CD14-positive monocyte (primary cell): Measurements from ENCODE around the gene C1QL1. TPM values are rescaled to one million over a fixed set of nuclear protein-coding genes. Genes with fewer than 3 reads are reported as not detected.

Experiments used
- DNase-seq, 3 donors: peaks; one replicate each; pipeline ENCODE4 v3.0.0-alpha.2; 2011 to 2022
- H2AFZ ChIP-seq: 2 replicates; pipeline ENCODE4 v1.6.0; 2012; ENCODE audit warnings: mild to moderate bottlenecking, low read depth, low read length, inconsistent platforms; ENCODE audit not compliant: insufficient read depth, poor library complexity, severe bottlenecking
- H3K27ac ChIP-seq, 2 donors: 1 replicate in 1 of 2; 2 replicates in 1 of 2; pipeline ENCODE4 v1.5.1; 2012 to 2013; ENCODE audit warnings: low read length in 2 of 2, control low read depth in 1 of 2, inconsistent platforms in 1 of 2, low read depth in 1 of 2, mild to moderate bottlenecking in 1 of 2
- H3K27me3 ChIP-seq, 2 donors: one replicate each; pipeline versions ENCODE4 v1.6.0 to v1.6.1; 2011 to 2013; ENCODE audit warnings: low read length in 2 of 2; ENCODE audit not compliant: control insufficient read depth in 2 of 2, insufficient read depth in 2 of 2
- H3K36me3 ChIP-seq, 2 donors: replicated peaks in 1 of 2; 1 replicate in 1 of 2; 2 replicates in 1 of 2; pipeline versions ENCODE4 v1.5.1 to v1.6.1; 2012 to 2013; ENCODE audit warnings: low read length in 2 of 2, control low read depth in 1 of 2, inconsistent platforms in 1 of 2, mild to moderate bottlenecking in 1 of 2; ENCODE audit not compliant: insufficient read depth in 2 of 2, control insufficient read depth in 1 of 2
- H3K4me1 ChIP-seq, 2 donors: 1 replicate in 1 of 2; 2 replicates in 1 of 2; pipeline versions ENCODE4 v1.5.1 to v1.6.1; 2012 to 2013; ENCODE audit warnings: low read length in 2 of 2, control low read depth in 1 of 2, inconsistent platforms in 1 of 2, mild to moderate bottlenecking in 1 of 2, moderate library complexity in 1 of 2; ENCODE audit not compliant: insufficient read depth in 2 of 2, control insufficient read depth in 1 of 2
- H3K4me2 ChIP-seq: replicated peaks from 2 replicates; pipeline ENCODE3; 2012; ENCODE audit warnings: low read length, moderate library complexity, mild to moderate bottlenecking; ENCODE audit not compliant: poor library complexity, severe bottlenecking; ENCODE audit errors: extremely low read depth
- H3K4me3 ChIP-seq, 3 experiments: fragments of 200-600 bp in 1 of 3; sonication (generic) in 1 of 3; replicated peaks in 1 of 3; 1 replicate in 2 of 3; 2 replicates in 1 of 3; pipeline ENCODE4 v1.5.1; 2011 to 2013; ENCODE audit warnings: low read length in 3 of 3, mild to moderate bottlenecking in 3 of 3, control low read depth in 2 of 3, low read depth in 2 of 3, inconsistent platforms in 1 of 3, moderate library complexity in 1 of 3
- H3K79me2 ChIP-seq: 2 replicates; pipeline ENCODE4 v1.6.0; 2012; ENCODE audit warnings: mild to moderate bottlenecking, control low read depth, inconsistent platforms, low read length, moderate library complexity; ENCODE audit not compliant: insufficient read depth
- H3K9ac ChIP-seq: 2 replicates; pipeline ENCODE4 v1.6.0; 2017; ENCODE audit warnings: low read length, mild to moderate bottlenecking; ENCODE audit not compliant: insufficient read depth, poor library complexity, severe bottlenecking
- H3K9me3 ChIP-seq, 2 donors: replicated peaks in 1 of 2; 1 replicate in 1 of 2; 2 replicates in 1 of 2; pipeline versions ENCODE4 v1.5.1 to v1.6.1; 2012 to 2013; ENCODE audit warnings: low read length in 2 of 2, control low read depth in 1 of 2; ENCODE audit not compliant: control insufficient read depth in 1 of 2, insufficient read depth in 1 of 2
- H4K20me1 ChIP-seq: 2 replicates; pipeline ENCODE4 v1.6.0; 2012; ENCODE audit warnings: mild to moderate bottlenecking, low read length, control low read depth, moderate library complexity; ENCODE audit not compliant: insufficient read depth
- H3K27ac Mint-ChIP-seq, 7 donors: one replicate each; pipeline ENCODE4 v1.8.0; 2020; ENCODE audit warnings: mild to moderate bottlenecking in 7 of 7, mixed read lengths in 7 of 7, moderate library complexity in 6 of 7, inconsistent platforms in 2 of 7
- H3K27me3 Mint-ChIP-seq, 3 donors: one replicate each; pipeline ENCODE4 v1.8.0; 2021 to 2022; ENCODE audit warnings: low read depth in 3 of 3, mild to moderate bottlenecking in 3 of 3, mixed read lengths in 3 of 3, moderate library complexity in 3 of 3, inconsistent platforms in 1 of 3
- H3K36me3 Mint-ChIP-seq, 2 donors: one replicate each; pipeline ENCODE4 v1.8.0; 2020; ENCODE audit warnings: mixed read lengths in 2 of 2, inconsistent platforms in 1 of 2, mild to moderate bottlenecking in 1 of 2
- H3K4me1 Mint-ChIP-seq: one replicate; pipeline ENCODE4 v1.8.0; 2020; ENCODE audit warnings: mild to moderate bottlenecking, mixed read lengths
- H3K4me3 Mint-ChIP-seq, 2 donors: one replicate each; pipeline ENCODE4 v1.8.0; 2020; ENCODE audit warnings: mild to moderate bottlenecking in 2 of 2, mixed read lengths in 2 of 2, moderate library complexity in 1 of 2
- H3K9me3 Mint-ChIP-seq, 7 donors: one replicate each; pipeline ENCODE4 v1.8.0; 2020 to 2022; ENCODE audit warnings: mixed read lengths in 7 of 7, mild to moderate bottlenecking in 6 of 7, moderate library complexity in 6 of 7, inconsistent platforms in 2 of 7
- WGBS: methylation state at CpG from one replicate; pipeline ENCODE4 v1.1.5; 2013; ENCODE audit warnings: missing lambda C conversion rate; ENCODE audit not compliant: insufficient coverage; 5-methylcytosine and 5-hydroxymethylcytosine counted together
- intact Hi-C, 2 donors: fragments of 100-400 bp; cut with micrococcal nuclease; formaldehyde crosslinking; loops; one replicate each; pipeline versions ENCODE4 v1.15.0 to v1.15.1; 2023
- polyA plus RNA-seq, 3 donors: library from polyadenylated mRNA; depleted of rRNA in 1 of 3; unstranded in 2 of 3; stranded (reverse) in 1 of 3; fragments of 300-500 nt in 2 of 3; fragments of >200 nt in 1 of 3; fragmentation: Illumina TruSeq in 2 of 3; gene quantifications; 1 replicate in 2 of 3; 2 replicates in 1 of 3; pipeline ENCODE4 v1.2.3, GENCODE V29; 2012 to 2021
- TF ChIP-seq, protein P1 (sequence below): fragments of 200-600 bp; IDR thresholded peaks from one replicate; pipeline ENCODE4 v1.8.0; 2022; ENCODE audit warnings: antibody characterized with exemption, mild to moderate bottlenecking

The C1QL1 gene
- polyA plus RNA-seq, 3 donors, result not detected

DNA sequence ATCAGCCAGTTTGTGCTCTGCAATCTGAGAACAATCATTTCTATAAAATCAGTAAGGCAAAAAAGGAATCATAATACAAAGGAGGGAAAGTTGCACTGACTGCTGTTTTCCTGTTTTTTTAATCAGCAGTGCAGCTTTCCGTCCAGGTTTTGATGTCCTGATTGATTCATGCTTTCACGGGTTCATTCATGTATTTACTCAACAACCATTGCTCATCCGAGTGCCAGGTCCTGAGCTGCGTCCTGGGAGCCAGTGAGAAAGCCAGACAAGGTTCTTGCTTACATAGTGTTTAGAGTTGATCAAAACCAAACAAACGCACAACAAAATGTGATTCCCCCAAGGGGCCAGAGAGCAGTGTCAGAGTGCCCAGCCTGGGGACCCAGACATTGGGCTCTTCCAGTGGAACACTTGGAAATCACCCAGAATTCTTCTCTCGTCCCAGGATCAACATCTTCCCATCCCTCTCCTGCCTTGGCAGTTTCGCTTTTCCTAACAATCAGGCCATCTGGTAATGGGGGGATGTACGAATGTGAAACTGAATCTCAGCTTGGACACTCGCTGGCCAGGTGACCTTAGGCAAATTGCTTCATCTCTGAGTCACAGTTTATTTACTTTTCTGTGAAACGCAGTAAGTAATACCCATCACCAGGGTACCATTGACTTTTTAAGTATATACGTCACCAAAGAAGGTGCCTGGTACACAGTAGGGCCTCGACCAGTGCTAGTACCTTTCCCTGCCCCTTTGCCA lies 13.3 kb upstream of the C1QL1 start:
- Histone ChIP-seq H3K36me3 (no peaks in the 10 kb centered on the region), H3K27me3 (peaks cover 6 to 39% of the 10 kb centered on the region in 2 donors), H2AFZ (no peak overlapping the region), H4K20me1 (no peaks in the 10 kb centered on the region), H3K4me3 (no peak overlapping the region), H3K9me3 (peaks cover 0 to 3% of the 10 kb centered on the region in 2 donors), H3K4me1 (no peaks in the 10 kb centered on the region), H3K9ac (no peak overlapping the region), H3K79me2 (no peaks in the 10 kb centered on the region), H3K27ac (no peak overlapping the region), H3K4me2 (no peak overlapping the region)
- 64% methylated on average over 5 of the region's 12 CpGs for WGBS
- DNase-seq, result no peak
- intact Hi-C loops, result no loop called here
- no peaks in the 10 kb centered on the region for H3K4me1 Mint-ChIP-seq
- H3K27me3 Mint-ChIP-seq, result peaks cover 44 to 69% (median 44%) of the 10 kb centered on the region in 3 donors
- H3K27ac Mint-ChIP-seq, result no peak overlapping the region
- H3K36me3 Mint-ChIP-seq, result no peaks in the 10 kb centered on the region
- TF ChIP-seq, protein P1, sequence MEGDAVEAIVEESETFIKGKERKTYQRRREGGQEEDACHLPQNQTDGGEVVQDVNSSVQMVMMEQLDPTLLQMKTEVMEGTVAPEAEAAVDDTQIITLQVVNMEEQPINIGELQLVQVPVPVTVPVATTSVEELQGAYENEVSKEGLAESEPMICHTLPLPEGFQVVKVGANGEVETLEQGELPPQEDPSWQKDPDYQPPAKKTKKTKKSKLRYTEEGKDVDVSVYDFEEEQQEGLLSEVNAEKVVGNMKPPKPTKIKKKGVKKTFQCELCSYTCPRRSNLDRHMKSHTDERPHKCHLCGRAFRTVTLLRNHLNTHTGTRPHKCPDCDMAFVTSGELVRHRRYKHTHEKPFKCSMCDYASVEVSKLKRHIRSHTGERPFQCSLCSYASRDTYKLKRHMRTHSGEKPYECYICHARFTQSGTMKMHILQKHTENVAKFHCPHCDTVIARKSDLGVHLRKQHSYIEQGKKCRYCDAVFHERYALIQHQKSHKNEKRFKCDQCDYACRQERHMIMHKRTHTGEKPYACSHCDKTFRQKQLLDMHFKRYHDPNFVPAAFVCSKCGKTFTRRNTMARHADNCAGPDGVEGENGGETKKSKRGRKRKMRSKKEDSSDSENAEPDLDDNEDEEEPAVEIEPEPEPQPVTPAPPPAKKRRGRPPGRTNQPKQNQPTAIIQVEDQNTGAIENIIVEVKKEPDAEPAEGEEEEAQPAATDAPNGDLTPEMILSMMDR, result no peak
- H3K4me3 Mint-ChIP-seq, result peak overlapping the region in 1 of 2 donors; percentile 1
- H3K9me3 Mint-ChIP-seq, result peaks cover 0 to 12% (median 3%) of the 10 kb centered on the region in 7 donors

DNA sequence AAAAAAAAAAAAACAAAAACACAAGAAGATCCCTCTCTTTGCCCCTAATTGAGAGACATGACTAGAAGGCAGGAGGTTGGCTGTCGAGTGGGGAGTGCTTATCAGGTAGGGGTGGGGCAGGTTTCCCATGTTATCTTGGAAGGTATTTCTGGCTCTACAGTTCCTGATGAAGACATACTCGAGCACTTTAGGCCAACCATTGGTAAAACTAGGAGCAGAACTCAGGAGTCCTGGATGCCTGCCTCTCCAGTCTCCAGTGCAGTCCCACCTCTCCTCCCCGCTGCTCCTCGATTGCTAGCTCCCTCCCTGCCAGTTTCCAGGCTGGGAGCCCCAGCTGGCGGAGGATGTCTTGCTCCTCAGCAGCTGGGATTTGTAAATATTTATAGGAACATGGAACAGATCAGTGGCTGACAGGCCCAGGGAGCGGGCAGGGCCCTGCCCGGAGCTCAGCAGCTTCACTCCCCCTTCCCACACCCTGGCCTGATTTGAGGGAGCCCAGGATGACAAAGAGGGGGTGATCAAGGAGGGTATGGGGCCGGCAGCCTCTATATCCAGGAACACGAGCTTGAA lies 11.4 kb upstream of the C1QL1 start:
- intact Hi-C loops, result no loop called here
- no peaks in the 10 kb centered on the region for H3K4me1 ChIP-seq
- Mint-ChIP-seq H3K27me3 (peaks cover 45 to 72% (median 45%) of the 10 kb centered on the region in 3 donors), H3K4me1 (no peaks in the 10 kb centered on the region), H3K27ac (no peak overlapping the region), H3K36me3 (no peaks in the 10 kb centered on the region), H3K9me3 (peaks cover 0 to 9% (median 1%) of the 10 kb centered on the region in 7 donors), H3K4me3 (no peak overlapping the region)
- H2AFZ ChIP-seq, result no peak overlapping the region
- no peaks in the 10 kb centered on the region for H3K36me3 ChIP-seq
- H3K4me2 ChIP-seq, result no peak overlapping the region
- H3K9ac ChIP-seq, result no peak overlapping the region
- no peaks in the 10 kb centered on the region for H3K79me2 ChIP-seq
- no peaks in the 10 kb centered on the region for H3K9me3 ChIP-seq
- H4K20me1 ChIP-seq, result no peaks in the 10 kb centered on the region
- TF ChIP-seq, protein P1, result no peak
- no peak overlapping the region for H3K27ac ChIP-seq
- 88% methylated on average over 2 of the region's 9 CpGs for WGBS
- no peak for DNase-seq
- no peak overlapping the region for H3K4me3 ChIP-seq
- peaks cover 0 to 42% of the 10 kb centered on the region in 2 donors for H3K27me3 ChIP-seq
